IPS DF 6.9 (cell line): Measurements from ENCODE around the gene ASIC2.

Experiments used
- DNase-seq: peaks from one replicate; pipeline ENCODE4 v3.0.0-alpha.2; 2013; ENCODE audit warnings: low read depth, low spot score
- H3K27ac ChIP-seq: one replicate; pipeline ENCODE4 v1.5.1; 2013; ENCODE audit warnings: low read length, control low read depth
- H3K27me3 ChIP-seq: 2 replicates; pipeline ENCODE4 v1.6.1; 2013; ENCODE audit warnings: mild to moderate bottlenecking, low read length; ENCODE audit not compliant: control insufficient read depth, insufficient read depth
- H3K36me3 ChIP-seq: 2 replicates; pipeline ENCODE4 v1.6.1; 2013; ENCODE audit warnings: low read length; ENCODE audit not compliant: control insufficient read depth, insufficient read depth
- H3K4me1 ChIP-seq: 2 replicates; pipeline ENCODE4 v1.6.1; 2013; ENCODE audit warnings: low read length; ENCODE audit not compliant: control insufficient read depth, insufficient read depth
- H3K4me3 ChIP-seq: 2 replicates; pipeline ENCODE4 v1.5.1; 2013; ENCODE audit warnings: mild to moderate bottlenecking, low read length
- H3K9me3 ChIP-seq: 2 replicates; pipeline ENCODE4 v1.6.1; 2013; ENCODE audit warnings: low read length, inconsistent platforms; ENCODE audit not compliant: control insufficient read depth, insufficient read depth
- WGBS: extraction: QIAGEN DNeasy Blood & Tissue Kit; methylation state at CpG from one replicate; pipeline ENCODE4 v1.1.7; 2013; ENCODE audit warnings: mixed read lengths, missing lambda C conversion rate; ENCODE audit not compliant: insufficient read length, insufficient coverage; 5-methylcytosine and 5-hydroxymethylcytosine counted together

Gene ASIC2

GRCh38 chr17:33316746-33317145, 23.7 kb upstream of the ASIC2 start:
- no peak for DNase-seq
- Histone ChIP-seq H3K27me3 (no peaks in the 10 kb centered on the region; the same call in 1 of the 2 replicates), H3K27ac (no peak overlapping the region), H3K36me3 (no peaks in the 10 kb centered on the region), H3K4me3 (no peak overlapping the region), H3K4me1 (no peaks in the 10 kb centered on the region), H3K9me3 (no peaks in the 10 kb centered on the region)
- WGBS, result no CpG with 5 or more reads among the region's 6 CpGs

- no CpG with 5 or more reads among the region's 2 CpGs for WGBS
- Histone ChIP-seq H3K4me1 (no peaks in the 10 kb centered on the region), H3K9me3 (no peaks in the 10 kb centered on the region), H3K36me3 (no peaks in the 10 kb centered on the region), H3K27ac (no peak overlapping the region), H3K4me3 (no peak overlapping the region), H3K27me3 (no peaks in the 10 kb centered on the region)
- DNase-seq, result no peak
These were observed 17.2 kb upstream of the ASIC2 start for GRCh38 chr17:33310296-33310695.

DNA sequence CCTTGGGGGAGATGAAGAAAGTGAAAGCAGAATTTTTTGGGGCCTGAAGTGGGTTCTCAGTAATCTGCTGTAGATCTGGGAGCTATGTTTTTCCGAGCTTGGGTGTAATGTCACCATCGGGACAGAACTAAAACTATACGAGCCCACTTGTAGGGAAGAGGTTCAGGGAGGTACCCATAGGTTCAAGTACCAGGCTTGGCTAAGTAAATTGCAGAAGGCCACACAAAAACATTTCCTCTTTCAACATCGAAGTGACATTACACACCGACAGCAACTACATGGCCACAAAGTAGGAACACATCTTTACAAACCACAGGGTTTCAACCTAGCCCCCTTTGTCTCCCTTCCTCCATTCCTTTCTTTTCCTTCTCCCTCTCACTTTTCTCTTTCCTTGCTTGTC, 10.2 kb upstream of the ASIC2 start:
- Histone ChIP-seq H3K4me3 (no peak overlapping the region), H3K36me3 (no peaks in the 10 kb centered on the region), H3K4me1 (no peaks in the 10 kb centered on the region), H3K9me3 (no peaks in the 10 kb centered on the region), H3K27ac (no peak overlapping the region), H3K27me3 (no peaks in the 10 kb centered on the region)
- no CpG with 5 or more reads among the region's 5 CpGs for WGBS
- no peak for DNase-seq

- Histone ChIP-seq H3K9me3 (no peaks in the 10 kb centered on the region), H3K36me3 (no peaks in the 10 kb centered on the region), H3K27me3 (no peaks in the 10 kb centered on the region), H3K4me1 (no peaks in the 10 kb centered on the region), H3K4me3 (no peak overlapping the region), H3K27ac (no peak overlapping the region)
- no peak for DNase-seq
These were observed 9.3 kb upstream of the ASIC2 start for GRCh38 chr17:33302394-33302793.

DNA sequence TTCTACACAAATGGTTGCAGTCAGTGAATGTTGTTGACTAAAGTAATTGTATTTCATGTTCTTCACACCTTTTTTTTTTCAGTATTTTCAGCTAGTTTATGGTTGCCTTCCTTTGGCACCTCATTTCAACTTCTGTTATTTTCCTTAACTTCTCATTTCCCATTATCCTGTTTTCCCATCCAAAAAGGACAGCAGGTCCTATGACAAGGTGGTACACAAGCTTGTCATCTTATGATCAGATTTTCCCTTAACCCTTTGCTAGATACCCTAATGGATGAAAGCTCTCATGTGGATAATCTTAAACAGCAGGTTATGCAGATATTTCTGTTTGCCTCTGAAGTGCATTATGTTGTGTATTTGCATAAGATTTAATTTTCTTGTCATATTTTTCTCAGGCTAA, 7.1 kb upstream of the ASIC2 start:
- H3K4me3 ChIP-seq, result no peak overlapping the region
- no peaks in the 10 kb centered on the region for H3K4me1 ChIP-seq
- H3K9me3 ChIP-seq, result no peaks in the 10 kb centered on the region
- no peak overlapping the region for H3K27ac ChIP-seq
- H3K27me3 ChIP-seq, result peaks cover 1% of the 10 kb centered on the region; the same call in 1 of the 2 replicates
- DNase-seq, result no peak
- no peaks in the 10 kb centered on the region for H3K36me3 ChIP-seq

GRCh38 chr17:33299115-33299514, 6.0 kb upstream of the ASIC2 start:
- H3K27me3 ChIP-seq, result peaks cover 12% of the 10 kb centered on the region
- no peaks in the 10 kb centered on the region for H3K9me3 ChIP-seq
- no peak overlapping the region for H3K27ac ChIP-seq
- no peaks in the 10 kb centered on the region for H3K4me1 ChIP-seq
- no peak overlapping the region for H3K4me3 ChIP-seq
- H3K36me3 ChIP-seq, result no peaks in the 10 kb centered on the region
- no peak for DNase-seq
- WGBS, result no CpG with 5 or more reads among the region's 2 CpGs

DNA sequence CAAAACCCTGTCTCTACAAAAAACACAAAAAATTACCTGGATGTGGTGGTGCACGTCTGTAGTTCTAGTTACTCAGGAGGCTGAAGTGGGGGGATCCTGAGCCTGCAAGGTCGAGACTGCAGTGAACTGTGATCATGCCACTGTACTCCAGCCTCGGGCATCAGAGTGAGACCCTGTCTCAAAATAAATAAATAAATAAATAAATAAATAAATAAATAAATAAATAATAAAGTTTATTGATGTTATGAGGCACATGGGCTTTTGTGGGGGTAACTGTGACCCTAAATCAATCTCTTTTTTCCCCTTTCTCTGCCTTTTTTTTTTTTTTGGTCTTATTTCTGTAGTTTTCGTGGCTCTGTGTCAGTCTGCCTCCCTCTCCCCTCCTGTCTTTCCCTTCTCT, 4.5 kb upstream of the ASIC2 start:
- Histone ChIP-seq H3K27ac (no peak overlapping the region), H3K9me3 (no peaks in the 10 kb centered on the region), H3K4me1 (no peaks in the 10 kb centered on the region; the same call in 1 of the 2 replicates), H3K36me3 (no peaks in the 10 kb centered on the region), H3K4me3 (no peak overlapping the region), H3K27me3 (peaks cover 24% of the 10 kb centered on the region)
- no CpG with 5 or more reads among the region's 4 CpGs for whole genome bisulfite sequencing
- DNase-seq, result no peak

- H3K27ac ChIP-seq, result no peak overlapping the region
- H3K27me3 ChIP-seq, result peaks cover 42% of the 10 kb centered on the region
- H3K4me3 ChIP-seq, result no peak overlapping the region
- no peaks in the 10 kb centered on the region; the same call in none of the 2 replicates for H3K4me1 ChIP-seq
- WGBS, result no CpG with 5 or more reads among the region's 1 CpG
- no peak for DNase-seq
- H3K36me3 ChIP-seq, result no peaks in the 10 kb centered on the region; the same call in 1 of the 2 replicates
- H3K9me3 ChIP-seq, result no peaks in the 10 kb centered on the region
These were observed 1.9 kb upstream of the ASIC2 start for GRCh38 chr17:33294994-33295393.

GRCh38 chr17:33292201-33292980, 704 bp downstream of the ASIC2 start:
- no peaks in the 10 kb centered on the region for H3K9me3 ChIP-seq
- peaks cover 2% of the 10 kb centered on the region for H3K4me1 ChIP-seq
- no CpG with 5 or more reads among the region's 72 CpGs for WGBS
- H3K4me3 ChIP-seq, result peak overlapping the region; percentile 43; the same call in 1 of the 2 replicates
- DNase-seq, result no peak
- peaks cover 46% of the 10 kb centered on the region for H3K27me3 ChIP-seq
- H3K36me3 ChIP-seq, result no peaks in the 10 kb centered on the region; the same call in 1 of the 2 replicates
- H3K27ac ChIP-seq, result no peak overlapping the region

- Histone ChIP-seq H3K27ac (no peak overlapping the region), H3K36me3 (no peaks in the 10 kb centered on the region; the same call in 1 of the 2 replicates), H3K9me3 (no peaks in the 10 kb centered on the region), H3K27me3 (peaks cover 46% of the 10 kb centered on the region), H3K4me3 (peak overlapping the region; percentile 43; the same call in 1 of the 2 replicates), H3K4me1 (peaks cover 2% of the 10 kb centered on the region)
- no CpG with 5 or more reads among the region's 104 CpGs for WGBS
- no peak for DNase-seq
These were observed 1.6 kb downstream of the ASIC2 start for GRCh38 chr17:33291248-33292200.
